Umbilical cord (tissue), 2 donors: ENCODE data around the gene TRHDE. TPM values are rescaled to one million over a fixed set of nuclear protein-coding genes. Genes with fewer than 3 reads are reported as not detected.

Source experiments
- DNase-seq: peaks from one replicate; pipeline ENCODE4 v3.0.0-alpha.2; 2015; ENCODE audit warnings: low spot score
- total RNA-seq: library from RNA; depleted of rRNA; stranded (reverse); fragments of >200 nt; gene quantifications from one replicate; pipeline ENCODE4 v1.2.3, GENCODE V29; 2014; ENCODE audit warnings: low replicate concordance; ENCODE audit not compliant: insufficient read depth

Gene TRHDE
- total RNA-seq, 1 donor from 2014 or later, result 94.6 TPM

GRCh38 chr12:72273499-72273837 is 1.3 kb downstream of the TRHDE start:
- no peak for DNase-seq

- DNase-seq, result peak; percentile 29
Measured at GRCh38 chr12:72273851-72274351, 1.7 kb downstream of the TRHDE start.

GRCh38 chr12:72274931-72275330 is 2.8 kb downstream of the TRHDE start:
- peak; percentile 86 for DNase-seq

- peak; percentile 23 for DNase-seq
Measured at GRCh38 chr12:72275526-72275925, 3.4 kb downstream of the TRHDE start.

GRCh38 chr12:72276181-72276805 is 4.1 kb downstream of the TRHDE start:
- peak; percentile 9 for DNase-seq

GRCh38 chr12:72277415-72277814 is 5.2 kb downstream of the TRHDE start:
- no peak for DNase-seq

GRCh38 chr12:72278894-72279293 is 6.7 kb downstream of the TRHDE start:
- no peak for DNase-seq

GRCh38 chr12:72281126-72281525 is 9.0 kb downstream of the TRHDE start:
- DNase-seq, result no peak

- DNase-seq, result peak; percentile 27
Measured at GRCh38 chr12:72282721-72283120, 10.6 kb downstream of the TRHDE start.

GRCh38 chr12:72285861-72286260 is 13.7 kb downstream of the TRHDE start:
- DNase-seq, result no peak

- no peak for DNase-seq
Measured at GRCh38 chr12:72286526-72286925, 14.4 kb downstream of the TRHDE start.

GRCh38 chr12:72288436-72288835 is 16.3 kb downstream of the TRHDE start:
- no peak for DNase-seq

- no peak for DNase-seq
Measured at GRCh38 chr12:72288911-72289310, 16.7 kb downstream of the TRHDE start.

GRCh38 chr12:72289633-72290032 is 17.5 kb downstream of the TRHDE start:
- no peak for DNase-seq

GRCh38 chr12:72291175-72291574 is 19.0 kb downstream of the TRHDE start:
- DNase-seq, result no peak

GRCh38 chr12:72293701-72294100 is 21.5 kb downstream of the TRHDE start:
- DNase-seq, result no peak

GRCh38 chr12:72295101-72295500 is 22.9 kb downstream of the TRHDE start:
- no peak for DNase-seq

- DNase-seq, result no peak
Measured at GRCh38 chr12:72295744-72296143, 23.6 kb downstream of the TRHDE start.

- no peak for DNase-seq
Measured at GRCh38 chr12:72296389-72296788, 24.2 kb downstream of the TRHDE start.

GRCh38 chr12:72297666-72298065 is 25.5 kb downstream of the TRHDE start:
- no peak for DNase-seq

- DNase-seq, result no peak
Measured at GRCh38 chr12:72300728-72301127, 28.6 kb downstream of the TRHDE start.

GRCh38 chr12:72304751-72305150 is 32.6 kb downstream of the TRHDE start:
- DNase-seq, result no peak

- DNase-seq, result no peak
Measured at GRCh38 chr12:72307229-72307628, 35.1 kb downstream of the TRHDE start.

- DNase-seq, result no peak
Measured at GRCh38 chr12:72311946-72312345, 39.8 kb downstream of the TRHDE start.
